GM10266 (cell line): ENCODE data around the gene CDA.
"Not testable (repeated sequence)": the region's sequence is repeated elsewhere in the genome, so short reads cannot be mapped to it uniquely, and the experiment has no call there.

Experiments used
- DNase-seq: peaks from one replicate; pipeline ENCODE4 v3.0.0; 2012; ENCODE audit errors: extremely low spot score
- TF ChIP-seq, protein P1 (sequence below): IDR thresholded peaks from 2 replicates; pipeline ENCODE4 v1.5.1; 2012; ENCODE audit warnings: mild to moderate bottlenecking, low read depth; ENCODE audit not compliant: control insufficient read depth, insufficient read depth; ENCODE audit errors: missing control alignments

CDA gene

DNA sequence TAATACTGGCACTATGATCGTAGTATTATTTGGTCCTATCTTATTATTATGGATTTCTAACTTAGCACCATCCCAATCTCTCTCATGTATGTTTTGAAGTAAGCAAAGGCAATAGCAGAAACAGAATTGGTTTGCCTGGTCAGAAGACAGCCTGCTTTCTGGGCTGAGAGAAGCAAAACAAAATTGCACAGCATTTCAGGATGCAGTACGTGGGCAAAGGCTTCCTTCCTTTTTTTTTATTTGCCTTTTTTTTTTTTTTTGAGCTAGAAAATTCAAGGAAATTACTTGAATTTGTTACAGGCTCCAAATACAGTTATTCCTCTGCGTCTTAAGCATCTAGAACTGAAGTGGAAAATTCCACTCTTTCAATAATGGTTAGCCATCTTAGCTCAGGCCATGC is 8.8 kb downstream of the CDA start:
- no peak for DNase-seq

DNA sequence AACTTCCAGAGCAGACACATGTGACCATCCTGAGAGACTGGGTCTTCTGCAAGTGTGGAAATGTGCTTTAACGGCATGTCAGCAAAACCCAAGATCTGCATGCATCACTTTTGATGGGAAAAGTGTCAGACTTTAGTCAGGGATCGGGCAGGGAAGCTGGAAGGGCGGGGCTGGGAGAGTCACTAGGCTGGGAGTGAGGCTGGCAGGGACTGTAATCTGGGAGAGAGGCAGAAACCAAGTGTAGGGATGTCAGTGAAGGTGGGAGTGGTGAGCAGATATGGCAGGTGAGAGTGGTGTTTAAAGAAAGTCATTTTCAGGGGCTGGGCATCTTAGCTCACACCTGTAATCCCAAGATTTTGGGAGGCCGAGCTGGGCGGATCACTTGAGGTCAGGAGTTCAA is 11.3 kb downstream of the CDA start:
- TF ChIP-seq, protein P1, sequence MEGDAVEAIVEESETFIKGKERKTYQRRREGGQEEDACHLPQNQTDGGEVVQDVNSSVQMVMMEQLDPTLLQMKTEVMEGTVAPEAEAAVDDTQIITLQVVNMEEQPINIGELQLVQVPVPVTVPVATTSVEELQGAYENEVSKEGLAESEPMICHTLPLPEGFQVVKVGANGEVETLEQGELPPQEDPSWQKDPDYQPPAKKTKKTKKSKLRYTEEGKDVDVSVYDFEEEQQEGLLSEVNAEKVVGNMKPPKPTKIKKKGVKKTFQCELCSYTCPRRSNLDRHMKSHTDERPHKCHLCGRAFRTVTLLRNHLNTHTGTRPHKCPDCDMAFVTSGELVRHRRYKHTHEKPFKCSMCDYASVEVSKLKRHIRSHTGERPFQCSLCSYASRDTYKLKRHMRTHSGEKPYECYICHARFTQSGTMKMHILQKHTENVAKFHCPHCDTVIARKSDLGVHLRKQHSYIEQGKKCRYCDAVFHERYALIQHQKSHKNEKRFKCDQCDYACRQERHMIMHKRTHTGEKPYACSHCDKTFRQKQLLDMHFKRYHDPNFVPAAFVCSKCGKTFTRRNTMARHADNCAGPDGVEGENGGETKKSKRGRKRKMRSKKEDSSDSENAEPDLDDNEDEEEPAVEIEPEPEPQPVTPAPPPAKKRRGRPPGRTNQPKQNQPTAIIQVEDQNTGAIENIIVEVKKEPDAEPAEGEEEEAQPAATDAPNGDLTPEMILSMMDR = no peak
- DNase-seq = no peak

More for the DNA sequence above, 8.8 kb downstream of the CDA start:
- TF ChIP-seq, protein P1 = no peak

DNA sequence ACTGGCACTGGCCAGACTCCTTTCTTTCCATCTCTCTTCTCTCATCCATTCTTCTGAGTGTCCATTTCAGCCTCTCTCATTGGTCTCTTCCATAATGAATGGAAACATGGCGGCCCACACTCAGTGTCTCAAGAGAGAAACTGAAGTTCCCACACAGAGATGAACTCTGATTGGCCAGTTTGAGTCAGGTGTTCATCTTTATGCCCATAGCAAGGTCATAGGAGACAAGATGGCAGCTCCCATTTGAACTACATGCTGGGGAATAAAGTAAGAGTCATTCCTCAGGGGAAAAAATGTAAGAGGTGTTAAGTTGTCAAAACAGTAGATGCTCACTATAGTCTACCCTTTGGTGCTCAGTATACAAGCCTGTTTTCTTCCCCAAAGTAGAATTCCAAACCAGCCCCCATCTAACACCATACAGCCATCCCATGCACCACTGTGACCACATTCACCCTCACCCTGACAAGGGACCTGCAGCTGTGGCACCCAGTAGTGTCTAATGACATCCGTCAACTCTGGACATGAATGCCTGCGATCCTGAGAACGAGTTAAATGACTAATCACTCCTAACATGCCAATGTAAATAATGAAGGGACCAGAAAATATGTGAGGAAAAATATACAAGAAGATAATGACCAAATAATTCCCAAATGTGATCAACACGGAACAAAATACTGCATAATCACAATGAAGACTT is 12.4 kb downstream of the CDA start:
- DNase-seq = no peak
- TF ChIP-seq, protein P1 = no peak

- DNase-seq = no peak
Observed at GRCh38 chr1:20602851-20603450, 14.1 kb downstream of the CDA start.

DNA sequence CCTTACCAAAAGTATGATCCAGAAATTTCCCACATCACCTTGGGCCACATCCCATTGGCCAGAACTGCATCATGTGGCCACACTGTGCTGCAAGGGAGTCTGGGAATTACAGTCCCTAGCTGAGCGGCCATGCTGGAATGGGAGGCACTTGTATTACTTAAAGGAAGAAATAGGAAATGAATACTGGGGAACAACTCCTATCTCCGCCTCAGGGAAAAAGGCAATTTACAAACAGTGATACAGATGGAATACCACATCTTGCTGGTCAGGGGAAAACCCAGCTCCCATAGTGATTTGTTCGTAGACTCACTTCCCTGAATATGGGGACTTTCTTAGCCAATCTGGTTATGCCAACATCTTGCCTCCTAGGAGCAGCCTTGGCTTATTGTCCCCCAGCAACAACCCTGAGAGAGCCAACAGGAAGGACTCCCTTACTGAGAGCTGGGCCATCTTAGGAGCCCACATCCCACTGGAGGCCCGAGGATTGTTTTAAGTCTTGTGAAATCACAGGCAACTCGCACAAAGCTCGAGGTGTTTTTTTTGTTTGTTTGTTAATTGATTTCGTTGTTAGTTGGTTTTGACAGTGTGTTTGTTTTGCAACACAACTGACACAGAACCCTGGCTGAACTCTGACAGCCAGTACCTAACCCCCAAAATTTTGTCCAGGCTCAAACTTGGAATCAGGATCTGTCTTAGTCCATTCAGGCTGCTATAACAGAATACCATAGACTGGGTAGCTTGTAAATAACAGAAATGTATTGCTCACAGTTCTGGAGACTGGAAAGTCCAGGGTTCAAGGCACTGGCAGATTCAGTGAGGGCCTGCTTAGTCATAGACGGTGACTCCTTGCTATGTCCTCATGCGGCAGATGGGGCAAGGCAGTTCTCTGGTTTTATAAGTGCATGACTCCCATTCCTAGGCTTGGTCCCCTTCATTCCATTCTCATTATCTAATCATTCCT is 14.9 kb downstream of the CDA start:
- DNase-seq = no peak
- TF ChIP-seq, protein P1 = no peak

More at GRCh38 chr1:20602851-20603450, 14.1 kb downstream of the CDA start:
- TF ChIP-seq, protein P1 = no peak

DNA sequence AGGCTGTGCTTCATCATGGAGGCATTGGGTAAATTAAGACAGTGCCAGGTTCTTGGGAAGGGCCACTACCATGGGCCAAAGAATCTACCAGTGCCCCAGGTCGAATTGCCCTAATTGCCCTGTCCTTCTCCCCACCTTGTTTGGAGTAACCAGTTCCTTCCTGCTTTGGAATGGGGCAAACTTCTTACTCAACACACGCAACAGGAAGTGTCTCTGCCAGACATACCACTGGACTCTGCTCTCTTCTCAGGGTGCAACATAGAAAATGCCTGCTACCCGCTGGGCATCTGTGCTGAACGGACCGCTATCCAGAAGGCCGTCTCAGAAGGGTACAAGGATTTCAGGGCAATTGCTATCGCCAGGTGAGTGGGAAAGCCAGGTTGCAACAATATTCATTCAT is 15.8 kb downstream of the CDA start:
- DNase-seq = no peak
- TF ChIP-seq, protein P1 = no peak

DNA sequence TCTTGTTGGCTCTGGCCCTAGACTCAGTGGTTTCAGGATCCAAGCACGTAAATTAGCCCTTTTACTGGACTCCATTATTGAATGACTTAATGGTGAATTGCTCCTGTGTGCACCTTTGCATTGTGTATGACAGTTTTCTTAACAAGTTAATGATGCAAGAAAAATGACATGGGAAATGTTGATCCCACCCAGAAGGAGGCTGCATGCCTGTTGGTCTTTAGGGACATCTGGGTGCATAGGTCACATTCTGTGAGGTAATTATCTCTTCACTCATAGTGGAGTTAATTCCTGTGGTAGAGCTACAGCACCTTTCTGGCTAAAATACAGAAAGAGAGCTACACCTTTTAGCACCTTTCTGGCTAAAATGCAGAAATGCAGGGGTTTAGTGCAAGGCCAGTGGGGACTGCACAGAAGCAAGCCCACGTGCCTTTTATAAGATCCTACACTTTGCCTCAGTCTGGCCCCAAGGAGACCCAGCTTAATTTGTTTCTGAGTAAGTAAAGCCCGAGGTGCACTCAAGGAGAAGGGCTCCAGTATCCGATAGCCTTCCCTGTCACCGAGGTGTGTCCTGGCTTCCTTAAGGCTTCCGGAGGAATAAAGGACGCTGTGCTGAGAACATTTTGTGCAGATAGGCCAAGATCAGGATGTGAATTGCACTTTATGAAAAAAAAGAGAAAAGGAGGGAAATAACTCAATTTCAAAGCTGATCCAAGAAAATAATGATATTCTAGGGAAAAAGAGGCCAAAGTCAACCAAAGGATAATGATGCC is 18.1 kb downstream of the CDA start:
- DNase-seq = not testable (repeated sequence)
